AG08396 (cell line): ENCODE data around the gene STXBP1.
A peak's percentile ranks its signal among the peaks of the same experiment; 100 is the strongest.

Source experiments
- DNase-seq: peaks from one replicate; pipeline ENCODE4 v3.0.0; 2012; ENCODE audit warnings: low spot score, mixed read lengths

The STXBP1 gene

GRCh38 chr9:127715470-127716337 lies 103.6 kb downstream of the STXBP1 start, which contains the start of the genes PTRH1 and TTC16:
Gene PTRH1, minus strand, starts transcription at chr9:127715663. Its CDS starts 24 bp downstream, at chr9:127715639.
Gene TTC16, plus strand, starts transcription at chr9:127716079. Its CDS starts 67 bp downstream, at chr9:127716146.
- peak; percentile 99 for DNase-seq

- DNase-seq, result no peak
Observed at GRCh38 chr9:127716412-127716811, 104.3 kb downstream of the STXBP1 start.

GRCh38 chr9:127717766-127718165 lies 105.7 kb downstream of the STXBP1 start:
- DNase-seq, result no peak

GRCh38 chr9:127720031-127720864 lies 108.2 kb downstream of the STXBP1 start:
- DNase-seq, result no peak

- DNase-seq, result no peak
Observed at GRCh38 chr9:127720865-127721227, 108.8 kb downstream of the STXBP1 start.

- no peak for DNase-seq
Observed at GRCh38 chr9:127721391-127721821, 109.3 kb downstream of the STXBP1 start.

- no peak for DNase-seq
Observed at GRCh38 chr9:127722055-127722745, 110.1 kb downstream of the STXBP1 start.

GRCh38 chr9:127723013-127723412 lies 110.9 kb downstream of the STXBP1 start:
- no peak for DNase-seq

GRCh38 chr9:127723444-127723843 lies 111.4 kb downstream of the STXBP1 start:
- DNase-seq, result peak; percentile 82

- no peak for DNase-seq
Observed at GRCh38 chr9:127724012-127724411, 111.9 kb downstream of the STXBP1 start.

- no peak for DNase-seq
Observed at GRCh38 chr9:127726871-127727270, 114.8 kb downstream of the STXBP1 start.

GRCh38 chr9:127728808-127729207 lies 116.7 kb downstream of the STXBP1 start:
- no peak for DNase-seq

GRCh38 chr9:127729522-127730256 lies 117.6 kb downstream of the STXBP1 start:
- no peak for DNase-seq

GRCh38 chr9:127730262-127730661 lies 118.2 kb downstream of the STXBP1 start:
- DNase-seq, result no peak

GRCh38 chr9:127730799-127731410 lies 118.8 kb downstream of the STXBP1 start:
- no peak for DNase-seq

GRCh38 chr9:127731938-127732337 lies 119.9 kb downstream of the STXBP1 start:
- no peak for DNase-seq

GRCh38 chr9:127732444-127732843 lies 120.4 kb downstream of the STXBP1 start:
- DNase-seq, result no peak

GRCh38 chr9:127733614-127734013 lies 121.5 kb downstream of the STXBP1 start:
- DNase-seq, result no peak

- DNase-seq, result no peak
Observed at GRCh38 chr9:127734247-127734746, 122.2 kb downstream of the STXBP1 start.

- peak; percentile 98 for DNase-seq
Observed at GRCh38 chr9:127734747-127735529, 122.9 kb downstream of the STXBP1 start, which contains the start of gene TOR2A. Gene TOR2A, minus strand, starts transcription at chr9:127735294. Its CDS starts 24 bp downstream, at chr9:127735270.
